HUES48 (cell line): ENCODE results near the gene SLC36A1.
"Not testable (repeated sequence)": the region's sequence is repeated elsewhere in the genome, so short reads cannot be mapped to it uniquely, and the experiment has no call there.

Experiments
- H3K27ac ChIP-seq: one replicate; pipeline ENCODE4 v1.7.0; 2013; ENCODE audit warnings: low read depth, low read length, inconsistent platforms
- H3K27me3 ChIP-seq: 2 replicates; pipeline ENCODE4 v1.6.1; 2013; ENCODE audit warnings: mild to moderate bottlenecking, low read length; ENCODE audit not compliant: control insufficient read depth, insufficient read depth
- H3K36me3 ChIP-seq: 2 replicates; pipeline ENCODE4 v1.6.1; 2013; ENCODE audit warnings: low read length; ENCODE audit not compliant: control insufficient read depth, insufficient read depth
- H3K4me1 ChIP-seq: 2 replicates; pipeline ENCODE4 v1.6.1; 2013; ENCODE audit warnings: mild to moderate bottlenecking, low read length; ENCODE audit not compliant: control insufficient read depth, insufficient read depth
- H3K4me3 ChIP-seq: 2 replicates; pipeline ENCODE4 v1.5.1; 2013; ENCODE audit warnings: mild to moderate bottlenecking, low read depth, low read length
- H3K9ac ChIP-seq: 2 replicates; pipeline ENCODE4 v1.6.1; 2013; ENCODE audit warnings: mild to moderate bottlenecking, low read depth, low read length, moderate library complexity
- H3K9me3 ChIP-seq: 2 replicates; pipeline ENCODE4 v1.6.1; 2013; ENCODE audit warnings: low read length; ENCODE audit not compliant: control insufficient read depth, insufficient read depth

Gene SLC36A1

DNA sequence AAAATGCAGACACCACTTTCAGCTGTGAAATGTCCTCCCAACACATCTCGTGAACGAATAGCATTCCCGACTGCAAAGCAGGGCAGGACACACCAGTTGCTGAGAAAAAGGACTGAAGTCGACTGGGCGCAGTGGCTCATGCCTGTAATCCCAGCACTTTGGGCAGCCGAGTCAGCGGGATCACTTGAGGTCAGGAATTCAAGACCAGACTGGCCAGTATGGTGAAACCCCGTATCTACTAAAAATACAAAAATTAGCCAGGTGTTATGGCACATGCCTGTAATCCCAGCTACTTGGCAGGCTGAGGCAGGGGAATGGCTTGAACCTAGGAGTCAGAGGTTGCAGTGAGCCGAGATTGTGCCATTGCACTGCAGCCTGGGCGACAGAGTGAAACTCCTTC, 60.9 kb downstream of the SLC36A1 start:
- not testable (repeated sequence) for H3K27me3 ChIP-seq, H3K9me3 ChIP-seq, H3K27ac ChIP-seq, H3K36me3 ChIP-seq, H3K4me1 ChIP-seq, H3K9ac ChIP-seq, H3K4me3 ChIP-seq

DNA sequence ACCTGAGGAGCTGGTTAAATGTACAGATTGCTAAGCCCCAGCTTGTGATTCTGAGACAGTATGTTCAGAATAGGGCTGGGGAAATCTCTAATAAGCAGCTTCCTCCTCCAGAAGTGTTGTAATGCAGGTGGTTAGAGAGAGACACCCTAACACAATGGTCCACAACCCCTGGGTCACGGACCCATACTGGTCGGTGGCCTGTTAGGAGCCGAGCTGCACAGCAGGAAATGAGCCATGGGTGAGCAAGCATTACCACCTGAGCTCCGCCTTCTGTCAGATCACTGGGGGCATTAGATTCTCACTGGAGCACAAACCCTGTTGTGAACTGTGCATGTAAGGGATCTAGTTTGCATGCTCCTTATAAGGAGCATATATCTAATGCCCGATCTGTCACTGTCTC, 61.8 kb downstream of the SLC36A1 start:
- no peaks in the 10 kb centered on the region for H3K36me3 ChIP-seq
- no peaks in the 10 kb centered on the region for H3K9me3 ChIP-seq
- no peak overlapping the region for H3K27ac ChIP-seq
- H3K4me1 ChIP-seq = no peaks in the 10 kb centered on the region
- no peaks in the 10 kb centered on the region for H3K27me3 ChIP-seq
- no peak overlapping the region for H3K9ac ChIP-seq
- H3K4me3 ChIP-seq = no peak overlapping the region

DNA sequence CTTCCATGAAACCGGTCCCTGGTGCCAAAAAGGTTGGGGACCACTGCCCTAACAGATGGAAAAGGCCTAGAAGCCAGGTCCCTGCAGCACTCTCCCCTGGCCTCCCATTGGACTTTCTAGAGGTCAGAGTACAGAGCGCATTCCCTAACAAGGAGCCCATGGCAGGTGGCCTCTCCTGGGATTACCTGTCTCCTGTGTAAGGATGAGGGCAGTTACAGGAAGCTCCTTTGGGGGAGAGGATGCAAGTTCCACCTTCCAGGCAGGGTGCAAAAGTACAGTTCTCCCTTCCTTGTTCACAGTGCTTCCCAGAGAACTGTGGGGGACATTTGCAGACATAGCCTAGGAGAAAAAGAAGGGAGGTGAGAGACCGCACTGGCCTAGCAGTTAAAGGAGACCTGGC, 62.4 kb downstream of the SLC36A1 start:
- H3K9ac ChIP-seq = no peak overlapping the region
- H3K27me3 ChIP-seq = no peaks in the 10 kb centered on the region
- H3K36me3 ChIP-seq = no peaks in the 10 kb centered on the region
- H3K4me1 ChIP-seq = no peaks in the 10 kb centered on the region
- H3K4me3 ChIP-seq = no peak overlapping the region
- H3K9me3 ChIP-seq = no peaks in the 10 kb centered on the region
- H3K27ac ChIP-seq = no peak overlapping the region

DNA sequence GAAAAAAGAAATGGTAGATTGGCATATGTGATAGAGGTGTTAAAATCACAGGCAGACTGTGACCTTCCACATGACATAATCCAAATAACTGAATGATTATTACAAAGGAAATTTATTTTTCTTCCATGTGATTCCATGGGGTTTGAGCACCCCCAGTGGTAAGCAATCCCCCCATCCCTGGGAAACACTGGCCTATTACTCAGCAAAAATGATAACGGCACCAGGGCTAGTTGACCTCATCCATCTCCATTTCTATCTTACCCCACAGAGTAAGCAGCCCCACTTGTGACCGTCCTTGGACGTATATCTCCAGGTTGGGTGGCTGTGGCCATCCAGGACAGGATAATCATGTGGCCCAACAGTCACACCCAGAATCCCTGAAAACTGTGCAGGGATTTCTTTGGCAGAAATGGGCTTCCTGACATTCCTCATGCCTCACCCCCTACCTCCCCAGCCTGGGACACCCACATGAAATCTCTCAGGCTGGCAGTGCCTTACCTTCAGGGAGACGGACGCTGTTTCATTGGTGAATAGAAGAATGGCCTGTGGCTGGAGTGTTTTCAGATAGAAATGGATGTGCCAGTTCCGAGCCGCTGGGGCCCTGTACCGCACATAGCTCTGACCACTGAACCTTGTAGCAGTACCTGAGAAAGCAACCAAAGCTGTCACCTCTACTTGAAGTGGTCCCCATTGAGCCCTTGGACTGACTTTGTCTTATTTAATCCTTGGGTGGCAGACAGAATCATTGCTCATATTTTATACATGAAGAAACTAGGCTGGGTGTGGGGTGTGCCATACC, 69.9 kb downstream of the SLC36A1 start:
- Histone ChIP-seq H3K4me3 (no peak overlapping the region), H3K4me1 (no peaks in the 10 kb centered on the region), H3K9me3 (no peaks in the 10 kb centered on the region), H3K9ac (no peak overlapping the region), H3K27ac (no peak overlapping the region), H3K27me3 (no peaks in the 10 kb centered on the region), H3K36me3 (no peaks in the 10 kb centered on the region)

DNA sequence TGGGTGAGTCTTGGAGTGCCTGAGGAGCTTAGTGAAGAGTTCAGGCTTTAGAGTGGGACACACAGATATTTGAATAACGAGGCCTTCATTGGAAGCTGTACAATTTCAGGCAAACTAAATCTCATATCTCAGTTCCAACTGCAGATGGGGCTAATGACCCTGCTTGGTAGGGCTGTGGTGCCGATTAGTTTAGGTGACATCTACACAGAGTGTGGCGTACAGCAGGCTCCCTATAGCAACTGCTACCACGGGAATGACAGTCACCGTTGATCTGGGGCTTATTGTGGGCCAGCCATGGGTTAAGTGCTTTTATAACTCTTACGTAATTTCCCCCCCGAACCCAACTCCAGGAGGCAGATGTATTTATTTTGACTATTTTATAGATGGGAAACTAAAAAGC, 72.9 kb downstream of the SLC36A1 start:
- H3K27ac ChIP-seq = no peak overlapping the region
- H3K27me3 ChIP-seq = no peaks in the 10 kb centered on the region
- no peaks in the 10 kb centered on the region for H3K36me3 ChIP-seq
- H3K9me3 ChIP-seq = no peaks in the 10 kb centered on the region
- H3K4me3 ChIP-seq = no peak overlapping the region
- H3K9ac ChIP-seq = no peak overlapping the region
- H3K4me1 ChIP-seq = no peaks in the 10 kb centered on the region

DNA sequence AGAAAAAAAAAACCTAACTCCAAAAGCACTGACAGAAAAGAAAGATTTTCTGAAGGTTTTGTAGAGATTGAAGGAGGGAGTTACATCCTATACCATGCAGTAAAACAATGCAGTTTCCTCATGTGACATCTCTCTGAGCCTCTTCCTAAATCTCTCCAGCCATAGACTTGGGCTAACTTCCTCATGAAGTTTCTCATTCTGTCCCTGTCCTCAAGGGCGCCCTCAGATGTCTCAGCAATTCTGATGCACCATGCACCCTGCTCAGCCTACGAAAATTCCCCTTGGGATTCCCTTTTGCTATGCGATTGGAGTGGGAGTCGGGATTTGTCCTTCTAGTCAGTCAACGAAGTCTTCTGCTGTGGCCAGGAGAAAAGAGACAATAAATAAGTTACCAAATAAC, 74.8 kb downstream of the SLC36A1 start:
- Histone ChIP-seq H3K36me3 (no peaks in the 10 kb centered on the region), H3K27me3 (no peaks in the 10 kb centered on the region), H3K4me1 (no peaks in the 10 kb centered on the region), H3K4me3 (no peak overlapping the region), H3K27ac (no peak overlapping the region), H3K9me3 (no peaks in the 10 kb centered on the region), H3K9ac (no peak overlapping the region)

DNA sequence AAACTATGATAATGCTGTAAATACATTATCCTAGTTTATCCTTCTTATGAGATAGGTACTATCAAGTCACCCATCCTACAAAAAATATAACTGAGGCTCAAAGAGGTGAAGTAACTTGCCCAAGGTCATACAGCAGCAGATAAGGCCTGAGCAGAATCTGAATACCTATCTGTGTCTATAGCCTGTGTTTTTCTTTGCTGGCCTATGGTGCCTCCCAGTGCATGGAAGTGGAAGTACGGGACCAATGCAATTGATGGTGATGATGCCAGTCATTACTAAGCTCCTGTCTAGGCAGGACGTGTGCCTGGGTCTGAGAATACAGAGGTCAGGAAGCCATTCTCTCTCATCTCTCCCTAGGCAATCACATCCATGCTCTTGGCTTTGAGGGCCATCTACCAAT, 75.9 kb downstream of the SLC36A1 start:
- no peak overlapping the region for H3K27ac ChIP-seq
- no peaks in the 10 kb centered on the region for H3K9me3 ChIP-seq
- H3K4me3 ChIP-seq = no peak overlapping the region
- H3K36me3 ChIP-seq = no peaks in the 10 kb centered on the region
- no peak overlapping the region for H3K9ac ChIP-seq
- H3K4me1 ChIP-seq = no peaks in the 10 kb centered on the region
- H3K27me3 ChIP-seq = no peaks in the 10 kb centered on the region

DNA sequence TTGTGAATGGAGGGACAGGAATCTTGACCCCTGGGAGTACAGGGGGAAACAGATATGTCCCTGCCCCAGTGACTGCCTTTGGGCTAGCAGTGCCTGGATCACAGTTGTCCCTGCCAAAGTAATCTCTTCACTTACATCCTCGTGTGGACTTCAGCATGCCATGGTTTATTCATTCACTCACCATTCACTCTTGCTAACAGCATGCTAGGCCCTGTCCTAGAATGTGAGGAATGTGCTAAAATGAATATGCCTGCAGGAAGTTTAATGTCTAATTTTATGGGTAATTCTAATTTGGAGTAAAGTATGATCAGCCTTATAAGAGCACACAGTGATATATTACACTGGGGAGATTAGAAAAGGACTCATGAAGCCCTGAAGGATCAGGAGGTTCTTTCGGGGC, 80.8 kb downstream of the SLC36A1 start:
- Histone ChIP-seq H3K4me1 (no peaks in the 10 kb centered on the region), H3K9me3 (no peaks in the 10 kb centered on the region), H3K9ac (no peak overlapping the region), H3K4me3 (no peak overlapping the region), H3K27ac (no peak overlapping the region), H3K27me3 (no peaks in the 10 kb centered on the region), H3K36me3 (no peaks in the 10 kb centered on the region)

DNA sequence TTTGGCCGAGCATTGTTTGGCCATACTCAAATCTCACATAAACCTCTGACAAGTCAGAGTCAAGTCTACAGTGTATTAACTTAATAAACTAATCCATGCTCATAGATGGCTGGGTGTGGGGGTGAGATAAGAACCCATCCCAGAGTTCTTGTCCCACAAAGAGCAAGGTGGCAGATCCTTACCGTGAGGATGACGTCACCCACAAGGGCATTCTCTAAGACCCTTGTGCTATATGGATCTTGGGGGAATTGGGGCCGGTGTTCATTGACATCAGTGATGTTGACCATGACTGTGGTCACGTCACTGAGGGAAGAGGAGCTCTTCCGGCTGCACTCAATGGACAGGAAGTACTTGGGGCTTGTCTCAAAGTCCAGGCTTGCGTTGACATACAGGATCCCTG, 81.6 kb downstream of the SLC36A1 start:
- Histone ChIP-seq H3K4me3 (no peak overlapping the region), H3K36me3 (no peaks in the 10 kb centered on the region), H3K9ac (no peak overlapping the region), H3K27me3 (no peaks in the 10 kb centered on the region), H3K4me1 (no peaks in the 10 kb centered on the region), H3K27ac (no peak overlapping the region), H3K9me3 (no peaks in the 10 kb centered on the region)

DNA sequence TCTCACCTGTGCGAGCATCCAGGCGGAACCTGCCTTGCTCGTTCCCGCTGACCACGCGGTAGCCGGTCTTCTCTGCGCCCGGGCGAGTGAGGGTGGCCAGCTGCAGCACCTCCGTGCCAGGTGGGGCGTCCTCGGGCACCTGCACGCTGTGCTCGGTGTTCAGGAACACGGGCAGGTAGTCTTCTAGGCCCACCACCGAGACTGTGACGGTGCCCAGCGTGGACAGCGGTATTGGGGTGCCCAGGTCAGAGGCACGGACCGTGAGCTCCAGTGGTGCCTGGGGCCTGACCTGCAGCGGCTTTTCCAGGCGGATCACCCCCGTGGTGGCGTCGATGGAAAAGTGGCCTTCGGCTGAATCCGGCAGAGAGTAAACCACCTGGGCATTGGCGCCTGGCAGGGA, 84.2 kb downstream of the SLC36A1 start:
- Histone ChIP-seq H3K9ac (no peak overlapping the region), H3K36me3 (no peaks in the 10 kb centered on the region), H3K9me3 (no peaks in the 10 kb centered on the region)

DNA sequence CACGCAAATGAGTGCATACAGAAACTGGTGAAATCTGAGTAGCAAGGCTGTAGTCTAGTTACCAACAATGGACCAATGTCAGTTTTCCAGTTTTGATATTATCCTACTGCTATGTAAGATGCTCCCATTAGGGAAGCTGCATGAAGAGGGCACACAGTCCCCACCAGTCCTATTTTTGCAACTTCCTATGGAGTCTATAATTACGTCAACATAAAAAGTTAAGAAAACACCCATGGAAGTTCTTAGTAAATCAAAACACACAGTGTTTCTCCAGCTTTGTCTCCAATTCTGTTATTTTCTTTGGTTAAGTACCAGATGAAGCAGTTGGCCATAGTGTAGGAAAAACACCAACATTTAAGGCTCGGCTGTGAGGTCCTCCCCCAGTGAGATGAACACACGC, 85.0 kb downstream of the SLC36A1 start:
- H3K4me3 ChIP-seq = no peak overlapping the region
- no peaks in the 10 kb centered on the region for H3K9me3 ChIP-seq
- H3K27ac ChIP-seq = no peak overlapping the region
- H3K27me3 ChIP-seq = no peaks in the 10 kb centered on the region
- no peaks in the 10 kb centered on the region for H3K36me3 ChIP-seq
- no peaks in the 10 kb centered on the region for H3K4me1 ChIP-seq
- H3K9ac ChIP-seq = no peak overlapping the region

More for the DNA sequence above, 84.2 kb downstream of the SLC36A1 start:
- Histone ChIP-seq H3K4me3 (no peak overlapping the region), H3K4me1 (no peaks in the 10 kb centered on the region), H3K27me3 (no peaks in the 10 kb centered on the region), H3K27ac (no peak overlapping the region)
